CD1c-positive myeloid dendritic cell (primary cell): ENCODE data around the gene DUSP1.
"Not testable (repeated sequence)": the region's sequence is repeated elsewhere in the genome, so short reads cannot be mapped to it uniquely, and the experiment has no call there.

Experiments
- DNase-seq: peaks from one replicate; pipeline ENCODE4 v3.0.0-alpha.2; 2016; ENCODE audit errors: extremely low spot score

The DUSP1 gene, protein sequence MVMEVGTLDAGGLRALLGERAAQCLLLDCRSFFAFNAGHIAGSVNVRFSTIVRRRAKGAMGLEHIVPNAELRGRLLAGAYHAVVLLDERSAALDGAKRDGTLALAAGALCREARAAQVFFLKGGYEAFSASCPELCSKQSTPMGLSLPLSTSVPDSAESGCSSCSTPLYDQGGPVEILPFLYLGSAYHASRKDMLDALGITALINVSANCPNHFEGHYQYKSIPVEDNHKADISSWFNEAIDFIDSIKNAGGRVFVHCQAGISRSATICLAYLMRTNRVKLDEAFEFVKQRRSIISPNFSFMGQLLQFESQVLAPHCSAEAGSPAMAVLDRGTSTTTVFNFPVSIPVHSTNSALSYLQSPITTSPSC

DNA sequence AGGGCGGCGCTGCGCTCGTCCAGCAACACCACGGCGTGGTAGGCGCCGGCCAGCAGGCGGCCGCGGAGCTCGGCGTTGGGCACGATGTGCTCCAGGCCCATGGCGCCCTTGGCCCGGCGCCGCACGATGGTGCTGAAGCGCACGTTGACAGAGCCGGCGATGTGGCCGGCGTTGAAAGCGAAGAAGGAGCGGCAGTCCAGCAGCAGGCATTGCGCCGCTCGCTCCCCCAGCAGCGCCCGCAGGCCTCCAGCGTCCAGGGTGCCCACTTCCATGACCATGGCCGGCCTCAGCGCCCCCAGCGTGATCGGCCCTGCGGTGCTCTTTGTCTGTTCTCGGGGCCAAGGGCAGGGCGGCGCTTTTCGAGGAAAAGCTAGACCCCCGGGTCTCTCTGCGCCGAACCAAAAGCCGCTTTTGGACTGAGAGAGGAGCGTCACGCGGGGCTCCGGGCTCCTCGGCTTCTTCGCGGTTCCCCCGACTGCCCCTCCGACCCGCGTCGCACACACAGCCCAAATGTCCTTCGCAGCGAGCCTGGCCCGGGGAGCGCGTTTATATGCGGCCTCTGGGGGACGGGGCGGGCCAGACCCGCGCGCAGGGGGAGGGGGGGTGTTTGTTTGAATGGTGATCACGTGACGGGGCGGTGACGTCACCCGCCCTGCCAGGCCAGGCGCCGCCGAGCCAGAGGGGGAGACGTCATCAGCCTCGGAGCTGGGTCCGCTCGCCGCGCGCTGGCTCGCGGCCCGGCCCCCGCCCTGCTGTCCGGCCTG, at the start of gene DUSP1:
DUSP1 (minus strand) TSS at position 521 of the 764 bp plus-strand sequence; CDS start at position 278, 243 bp downstream.
- peak; percentile 99 for DNase-seq

DNA sequence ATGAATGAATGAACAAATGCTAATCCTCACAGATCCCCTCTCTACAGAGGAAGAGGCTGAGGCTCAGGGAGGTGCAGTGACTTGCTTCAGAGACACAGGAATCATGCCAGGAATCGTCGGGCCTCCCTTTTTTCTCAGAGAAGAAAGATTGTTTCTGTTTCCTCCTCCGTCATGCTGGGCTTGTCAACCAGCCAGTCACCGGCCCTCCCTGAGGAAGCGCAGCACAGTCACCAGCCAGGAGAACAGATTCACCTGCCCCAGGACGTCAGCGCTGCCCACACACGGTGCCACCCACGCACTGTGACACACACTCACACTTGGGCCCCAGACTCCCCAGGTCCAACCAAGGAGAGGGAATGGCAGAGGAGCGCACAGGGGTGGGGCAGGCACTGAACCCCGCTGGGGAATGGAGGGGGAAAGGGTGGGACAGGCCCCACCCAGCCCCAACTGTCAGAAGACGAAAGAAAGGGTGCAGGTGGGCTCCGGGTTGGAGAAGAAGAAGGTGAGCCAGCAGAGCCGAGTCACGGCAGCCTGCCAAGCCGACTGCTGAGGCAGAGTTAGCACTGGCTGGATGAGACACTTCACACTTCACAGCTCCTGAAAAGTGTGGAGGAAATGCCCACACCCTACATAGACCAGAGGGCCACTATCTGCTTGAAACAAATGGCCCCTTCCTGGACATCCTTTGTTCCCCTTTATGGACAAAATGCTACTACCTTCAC, 49.2 kb upstream of the DUSP1 start:
- peak; percentile 16 for DNase-seq

DNA sequence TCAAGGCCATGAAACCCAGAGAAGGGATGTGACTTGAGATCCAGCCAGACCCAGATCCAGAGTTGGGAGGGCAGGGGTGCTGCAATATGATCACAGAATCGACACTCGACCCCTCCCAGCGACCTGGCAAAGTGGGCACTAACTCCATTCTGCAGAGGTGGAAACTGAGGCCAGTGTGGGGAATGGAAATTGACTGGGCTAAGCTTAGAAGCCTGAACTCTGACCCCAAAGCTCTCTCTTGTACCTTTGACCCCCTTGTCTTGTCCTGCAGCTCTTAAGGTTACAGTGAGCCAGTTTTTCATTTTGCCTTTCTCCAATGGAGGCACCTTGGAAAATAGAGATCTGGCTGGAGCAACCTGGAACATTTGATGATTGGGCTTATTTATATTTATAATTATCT, 48.6 kb upstream of the DUSP1 start:
- no peak for DNase-seq

DNA sequence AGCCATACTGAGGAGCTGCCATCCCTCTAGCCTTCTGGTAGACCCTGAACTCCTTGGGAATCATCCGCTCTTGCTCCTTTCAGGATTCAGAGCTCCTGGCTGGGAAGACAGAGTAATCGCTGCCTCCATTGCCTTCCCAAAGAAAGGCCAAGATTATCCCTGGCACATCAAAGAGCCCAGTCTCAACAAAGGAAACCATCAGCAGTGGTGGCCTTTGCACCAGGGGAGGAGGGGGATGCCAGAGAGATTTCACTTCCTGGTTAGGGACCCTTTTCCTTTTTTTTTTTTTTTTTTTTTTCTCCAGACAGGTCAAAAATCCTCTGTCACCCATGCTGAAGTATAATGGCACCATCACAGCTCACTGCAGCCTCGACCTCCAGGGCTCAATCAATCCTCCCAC, 47.1 kb upstream of the DUSP1 start:
- no peak for DNase-seq

DNA sequence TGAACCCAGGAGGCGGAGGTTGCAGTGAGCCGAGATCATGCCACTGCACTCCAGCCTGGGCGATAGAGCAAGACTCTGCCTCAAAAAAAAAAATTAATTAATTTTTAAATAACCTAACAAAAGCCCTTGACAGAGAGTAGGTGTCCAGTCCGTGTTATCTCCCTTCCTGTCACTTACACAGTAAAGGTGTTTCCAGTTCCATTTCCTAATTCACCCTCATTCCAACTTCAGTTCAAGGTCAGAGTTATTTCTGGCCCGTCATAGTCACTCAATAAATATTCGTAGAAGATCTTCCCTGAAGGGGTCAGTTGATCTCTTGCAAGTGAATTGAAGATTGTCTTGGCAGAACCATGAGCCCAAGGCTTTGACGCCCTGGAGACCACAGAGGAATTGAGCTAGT, 46.7 kb upstream of the DUSP1 start:
- DNase-seq, result no peak

DNA sequence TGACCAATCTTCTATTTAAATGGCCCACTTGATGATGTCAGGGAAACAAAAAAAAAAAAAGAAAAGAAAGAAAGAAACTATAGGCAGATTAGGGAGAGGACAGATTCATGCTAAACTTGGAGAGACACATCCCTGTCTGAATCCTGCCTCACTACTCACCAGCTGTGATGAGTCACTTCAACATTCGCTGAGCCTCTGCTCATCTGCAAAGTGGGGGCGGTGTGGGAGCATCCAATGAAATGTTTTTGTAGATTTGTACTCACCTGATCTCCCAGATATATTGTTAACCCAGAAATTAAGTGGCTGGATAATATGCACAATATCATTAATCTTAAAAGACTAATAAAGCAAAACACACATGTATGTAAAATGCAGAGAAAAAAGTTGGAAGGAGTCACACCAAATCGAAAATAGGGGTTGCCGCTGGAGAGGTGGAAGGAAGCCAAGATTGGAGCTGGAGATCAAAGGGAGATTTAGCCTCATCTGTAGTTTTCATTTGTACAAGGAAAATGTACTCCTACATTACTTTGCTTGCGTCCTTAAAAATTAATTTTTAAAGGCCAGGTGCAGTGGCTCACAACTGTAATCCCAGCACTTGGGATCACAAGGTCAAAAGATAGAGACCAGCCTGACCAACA, 46.0 kb upstream of the DUSP1 start:
- DNase-seq, result peak; percentile 59

DNA sequence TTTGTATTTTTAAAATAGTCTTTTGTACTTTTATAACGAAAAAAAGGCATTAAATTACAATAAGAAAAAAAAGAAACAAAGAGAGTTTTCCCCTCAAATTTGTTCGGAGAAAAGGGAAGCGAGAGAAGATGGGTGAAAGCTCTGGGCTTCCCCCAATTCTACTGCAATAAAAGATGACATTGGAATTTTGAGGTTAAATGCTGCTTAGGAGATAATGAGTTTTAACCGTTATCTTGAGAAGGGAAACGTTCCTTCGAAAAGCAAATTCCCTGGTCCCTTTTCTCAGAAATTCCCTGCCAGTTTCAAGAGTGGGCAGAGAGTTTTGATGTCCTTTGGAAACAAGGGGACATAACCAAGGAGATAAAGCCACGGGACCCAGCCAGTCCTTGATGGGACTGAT, 44.6 kb upstream of the DUSP1 start:
- DNase-seq, result peak; percentile 52

DNA sequence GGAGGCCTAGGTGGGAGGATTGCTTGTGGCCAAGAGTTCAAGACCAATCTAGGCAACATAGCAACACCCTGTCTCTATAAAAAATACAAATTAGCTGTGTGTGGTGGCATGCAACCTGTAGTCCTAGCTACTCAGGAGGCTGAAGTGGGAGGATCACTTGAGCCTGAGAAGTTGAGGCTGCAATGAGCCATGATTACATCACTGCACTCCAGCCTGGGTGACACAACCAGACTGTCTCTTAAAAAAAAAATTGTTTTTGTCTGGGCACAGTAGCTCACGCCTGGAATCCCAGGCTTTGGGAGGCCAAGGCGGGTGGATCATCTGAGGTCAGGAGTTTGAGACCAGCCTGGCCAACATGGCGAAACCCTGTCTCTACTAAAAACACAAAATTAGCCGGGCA, 40.0 kb upstream of the DUSP1 start:
- not testable (repeated sequence) for DNase-seq

DNA sequence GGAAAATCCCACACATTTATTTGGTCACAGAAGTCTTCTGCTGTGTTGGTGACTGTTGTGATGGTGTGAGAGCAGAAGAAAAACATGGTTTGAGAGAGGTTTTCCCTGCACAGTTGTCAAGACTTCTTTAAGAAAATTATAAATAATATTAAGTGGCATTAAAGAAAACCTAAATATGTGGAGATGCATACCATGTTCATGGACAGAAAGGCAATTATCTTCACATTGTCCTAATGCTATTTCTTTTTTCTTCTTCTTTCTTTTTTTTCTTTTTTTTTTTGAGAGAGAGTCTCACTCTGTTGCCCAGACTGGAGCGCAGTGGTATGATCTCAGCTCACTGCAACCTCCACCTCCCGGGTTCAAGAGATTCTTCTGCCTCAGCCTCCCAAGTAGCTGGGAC, 38.8 kb upstream of the DUSP1 start:
- no peak for DNase-seq

DNA sequence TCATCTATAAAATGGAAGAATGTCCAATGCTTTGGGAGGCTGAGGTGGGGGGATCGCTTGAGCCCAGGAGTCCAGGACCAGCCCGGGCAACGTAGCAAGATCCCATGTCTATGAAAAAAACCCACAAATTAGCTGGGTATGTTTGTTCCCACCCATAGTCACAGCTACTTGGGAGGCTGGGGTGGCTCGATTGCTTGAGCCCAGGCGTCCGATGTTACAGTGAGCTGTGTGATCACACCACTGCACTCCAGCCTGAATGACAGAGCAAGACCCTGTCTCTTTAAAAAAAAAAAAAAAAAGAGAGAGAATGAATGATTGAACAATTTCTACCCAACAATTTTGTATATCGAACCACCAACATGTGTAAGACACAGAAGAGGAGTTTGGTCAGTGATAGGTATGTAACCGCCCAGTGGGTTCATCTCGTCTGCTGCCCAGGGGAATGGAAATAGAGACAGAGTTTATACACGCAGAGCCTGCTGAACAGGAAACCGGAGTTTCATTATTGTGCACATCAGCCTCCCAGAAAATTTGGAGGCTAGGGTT, 36.8 kb upstream of the DUSP1 start:
- no peak for DNase-seq

DNA sequence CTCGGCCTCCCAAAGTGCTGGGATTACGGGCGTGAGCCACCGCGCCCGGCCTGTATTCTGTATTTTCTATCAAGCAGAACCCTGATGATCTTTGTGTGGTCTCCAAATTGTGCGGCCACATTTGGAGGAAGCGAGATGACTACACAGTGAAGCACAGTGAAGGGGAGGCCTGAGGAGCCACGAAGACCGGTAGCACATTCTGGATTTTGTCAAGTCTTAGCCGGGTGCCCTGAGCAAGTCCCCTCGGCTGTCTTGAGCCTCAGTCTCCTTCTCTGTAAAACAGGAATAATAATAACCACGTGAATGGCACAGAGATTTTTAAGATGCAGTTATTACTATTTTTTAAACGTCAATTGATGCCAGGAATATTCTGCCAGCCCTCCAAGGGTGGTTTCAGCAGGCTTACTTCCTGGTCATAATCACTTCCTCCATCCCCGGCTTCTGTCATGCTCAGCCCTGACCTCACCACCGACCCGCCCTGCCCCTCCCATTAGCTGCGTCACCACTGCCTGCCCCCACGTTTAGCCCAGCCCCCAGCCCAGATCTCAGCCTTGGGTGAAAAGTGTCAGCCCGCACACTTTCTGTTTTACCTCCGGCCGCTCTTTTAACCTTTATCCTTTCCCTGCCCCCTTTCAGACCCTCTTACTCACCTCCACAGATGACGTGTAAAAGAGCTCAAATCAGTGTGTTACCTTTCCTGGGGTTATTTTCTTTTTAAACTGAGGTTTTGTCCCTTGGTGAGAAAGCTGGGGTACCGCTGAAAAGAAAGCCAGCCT, 36.1 kb upstream of the DUSP1 start:
- DNase-seq, result peak; percentile 95

DNA sequence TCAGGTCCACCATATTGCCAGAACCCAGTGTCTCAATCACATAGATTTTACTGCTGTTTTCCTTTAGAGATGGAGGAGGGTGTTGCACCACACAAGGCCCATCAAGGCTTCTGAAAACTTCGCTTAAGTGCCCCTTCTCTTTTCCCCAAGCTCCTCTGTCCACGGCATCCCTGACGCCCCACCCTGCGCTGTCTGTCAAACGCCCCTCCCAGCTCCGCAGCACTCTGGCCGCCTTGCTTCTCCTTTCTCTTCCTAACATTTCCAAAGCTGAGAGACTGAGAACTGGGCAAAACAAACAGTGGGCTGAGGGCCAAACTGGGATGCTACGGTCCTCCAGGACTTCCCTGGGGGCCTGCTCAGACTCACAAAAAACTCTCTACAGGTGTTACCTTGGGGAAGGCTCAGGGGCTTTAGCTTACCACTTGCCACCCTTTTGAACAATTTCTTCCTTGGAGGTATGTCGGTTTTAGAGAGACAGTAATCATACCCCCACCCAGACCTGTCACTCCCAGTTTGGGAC, 34.8 kb upstream of the DUSP1 start:
- no peak for DNase-seq

DNA sequence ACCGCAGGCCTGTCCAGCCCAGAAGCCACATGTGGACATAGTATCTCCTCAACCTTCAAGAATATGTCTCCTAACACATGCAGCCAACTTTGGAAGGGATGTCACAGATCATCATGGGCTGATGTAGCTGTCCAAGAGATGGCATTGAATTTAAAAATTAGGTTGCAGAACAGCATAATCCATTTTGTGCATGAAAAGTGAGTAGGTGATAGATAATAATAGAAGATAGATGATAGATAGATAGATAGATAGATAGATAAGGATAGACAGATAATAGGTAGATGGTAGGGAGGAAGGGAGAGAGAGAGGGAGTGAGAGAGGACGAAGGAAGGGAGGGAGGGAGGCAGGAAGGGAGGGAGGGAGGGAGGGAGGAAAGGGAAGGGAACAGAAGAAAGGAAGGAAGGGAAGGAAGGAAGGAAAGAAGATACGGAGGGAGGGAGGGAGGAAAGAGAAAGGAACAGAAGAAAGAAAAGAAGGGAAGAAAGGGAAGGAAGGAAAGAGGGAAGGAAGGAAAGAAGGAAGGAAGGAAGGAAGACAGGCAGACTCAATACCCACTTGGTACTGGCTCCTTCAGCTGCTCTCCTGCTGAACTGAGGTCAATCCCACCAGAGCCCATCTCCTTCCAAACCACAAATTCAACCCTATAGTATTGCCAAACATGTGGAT, 34.2 kb upstream of the DUSP1 start:
- no peak for DNase-seq

DNA sequence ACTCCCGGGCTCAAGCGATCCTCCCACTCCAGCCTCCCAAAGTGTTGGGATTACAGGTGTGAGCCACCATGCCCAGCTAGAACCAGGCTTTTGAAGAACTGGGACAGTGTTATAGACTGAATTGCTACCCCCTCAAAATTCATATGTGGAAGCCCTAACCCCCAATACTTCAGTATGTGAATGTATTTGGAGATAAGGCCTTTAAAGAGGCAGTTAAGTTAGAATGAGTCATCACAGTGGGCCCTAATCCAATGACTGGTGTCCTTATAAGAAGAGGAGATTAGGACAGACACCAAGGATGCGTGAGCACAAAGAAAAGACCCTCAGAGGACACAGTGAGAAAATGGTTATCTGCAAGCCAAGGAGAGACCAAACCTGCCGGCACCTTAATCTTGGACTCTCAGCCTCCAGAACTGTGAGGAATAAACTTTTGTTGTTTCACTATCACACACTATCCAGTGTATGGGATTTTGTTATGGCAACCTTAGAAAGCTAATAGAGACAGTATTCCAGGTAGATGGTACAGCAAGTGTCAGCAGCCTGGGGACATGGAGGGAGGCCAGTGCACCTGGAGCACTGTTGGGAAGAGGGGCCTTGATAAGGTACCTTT, 31.7 kb upstream of the DUSP1 start:
- DNase-seq, result no peak

DNA sequence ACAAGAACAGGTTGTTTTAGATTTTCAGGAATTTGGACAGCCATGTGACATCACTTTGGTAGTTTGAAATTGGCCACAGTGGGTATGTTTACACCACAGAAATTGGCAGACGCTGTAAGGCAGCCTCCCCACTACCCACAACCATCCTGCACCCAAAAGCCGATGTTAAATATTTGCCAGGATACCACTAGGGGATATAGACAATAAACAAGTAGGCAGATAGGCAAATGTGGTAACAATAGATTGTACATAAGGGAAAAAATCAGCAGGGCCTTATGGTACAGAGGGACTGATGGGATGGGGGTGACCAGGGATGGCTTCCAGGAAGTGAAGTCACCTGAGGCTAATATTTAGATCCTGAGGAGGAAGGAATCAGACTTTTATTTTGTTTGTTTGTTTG, 31.1 kb upstream of the DUSP1 start:
- no peak for DNase-seq

DNA sequence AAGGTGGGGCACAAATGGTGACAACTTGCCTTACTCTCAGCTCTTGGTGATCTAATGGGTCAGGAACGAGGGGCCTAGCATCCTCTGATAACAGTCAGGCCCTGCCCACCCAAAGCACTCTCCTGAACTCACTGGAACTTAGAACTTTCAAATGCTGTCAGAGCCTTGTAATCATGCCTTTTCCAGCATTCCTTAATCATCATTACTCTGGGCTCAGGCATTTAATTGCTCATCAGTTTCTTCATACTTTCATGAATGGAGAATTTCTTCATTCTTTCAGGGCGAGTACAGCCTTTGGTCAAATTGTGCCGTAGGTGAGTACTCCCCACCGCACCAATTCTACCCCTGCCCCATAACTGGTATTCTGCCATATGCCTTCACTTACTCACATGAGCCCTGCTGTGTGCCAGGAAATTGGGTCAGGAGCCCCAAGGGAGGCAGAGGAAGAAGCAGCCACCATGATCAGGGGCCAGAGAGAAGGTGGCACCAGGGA, 30.2 kb upstream of the DUSP1 start:
- no peak for DNase-seq

DNA sequence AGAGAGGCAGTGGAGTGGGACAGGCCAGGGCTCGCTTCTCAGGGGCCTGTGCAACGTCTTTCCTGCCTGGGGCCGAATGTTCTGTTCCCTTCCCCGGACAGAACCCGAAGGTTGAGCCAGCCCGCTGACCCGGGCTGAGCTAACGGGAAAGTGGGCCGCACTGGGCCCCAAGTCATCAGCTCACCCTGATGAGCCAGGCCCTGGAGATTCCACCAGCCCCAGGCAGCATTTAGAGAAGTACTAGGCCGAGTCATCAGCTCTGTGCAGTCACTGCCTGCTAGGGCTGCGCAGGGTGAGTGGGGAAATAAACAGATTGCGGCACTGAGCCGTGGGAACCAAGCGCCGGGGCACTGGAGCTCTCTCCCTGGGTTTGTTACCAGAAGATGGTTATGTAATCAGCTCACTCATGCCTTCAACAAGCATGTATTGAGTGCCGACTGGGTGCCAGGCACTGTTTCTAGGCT, 29.1 kb upstream of the DUSP1 start:
- DNase-seq, result peak; percentile 97

DNA sequence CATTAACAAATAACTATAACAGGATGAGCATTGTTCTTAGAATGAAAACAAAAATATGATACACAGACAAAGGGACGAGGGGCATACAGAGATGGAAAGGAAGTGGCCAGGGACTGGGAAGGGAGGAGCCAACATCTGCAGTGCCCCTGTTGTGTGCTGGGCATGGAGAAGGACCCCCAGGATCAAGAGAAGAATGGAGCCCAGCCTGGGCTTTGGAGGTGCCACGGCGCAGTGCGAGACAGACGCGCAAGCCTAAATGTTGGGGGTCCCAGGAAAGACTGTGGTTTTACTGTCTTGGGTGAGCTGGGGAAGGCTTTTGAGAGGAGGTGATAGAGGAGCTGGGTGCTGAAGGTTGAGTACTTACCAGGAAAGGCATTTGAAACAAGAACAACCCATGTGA, 28.4 kb upstream of the DUSP1 start:
- DNase-seq, result no peak

DNA sequence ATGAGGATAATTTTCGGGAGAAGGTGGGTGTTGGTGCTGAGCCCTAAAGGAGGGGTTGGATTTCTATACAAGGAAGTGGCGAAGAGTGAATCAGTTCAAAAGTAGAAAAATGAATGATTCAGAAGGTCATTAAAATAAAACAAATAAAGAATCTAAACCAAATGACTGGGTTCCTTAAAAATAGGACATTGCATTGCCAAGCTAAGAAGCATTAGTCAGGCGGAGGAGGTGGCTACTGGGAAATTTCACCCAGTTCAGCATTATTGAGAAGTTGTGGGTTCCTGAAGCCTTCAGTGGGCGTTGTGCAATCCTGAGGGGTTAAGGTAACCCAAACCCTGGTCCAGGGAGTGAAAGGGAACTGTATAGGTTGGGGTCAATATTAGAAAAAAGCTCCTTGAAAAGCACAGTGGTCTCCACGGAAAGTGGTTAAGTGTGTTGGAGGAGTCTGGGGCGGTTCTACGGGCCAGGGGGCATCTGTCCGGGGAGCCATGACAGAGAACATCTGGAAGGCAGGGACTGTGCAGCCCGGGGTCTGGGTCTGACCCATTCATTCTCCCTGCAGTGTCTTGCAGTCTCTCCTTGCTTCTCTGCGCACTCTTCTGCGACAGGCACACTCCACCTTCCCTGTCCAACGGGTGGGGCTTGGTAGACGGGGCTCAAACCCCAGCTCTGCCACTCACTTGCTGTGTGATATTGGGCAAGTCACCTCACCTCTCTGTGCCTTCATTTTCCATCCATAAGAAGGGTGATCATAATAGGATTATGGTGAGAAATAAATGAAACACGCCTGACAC, 27.6 kb upstream of the DUSP1 start:
- DNase-seq, result peak; percentile 96
